Fibroblast of villous mesenchyme (primary cell): ENCODE measurements around the gene OXCT2. TPM values are rescaled to one million over a fixed set of nuclear protein-coding genes. Genes with fewer than 3 reads are reported as not detected.
"Not testable (repeated sequence)": the region's sequence is repeated elsewhere in the genome, so short reads cannot be mapped to it uniquely, and the experiment has no call there.

Experiments
- DNase-seq: peaks from one replicate; pipeline ENCODE4 v3.0.0-alpha.2; 2010; ENCODE audit warnings: low read depth
- H3K4me3 ChIP-seq: 2 replicates; pipeline ENCODE4 v1.5.1; 2011; ENCODE audit warnings: low read depth, mild to moderate bottlenecking, low read length
- total RNA-seq: library from RNA; depleted of rRNA; stranded (reverse); fragments of >200 nt; gene quantifications from 2 replicates; pipeline ENCODE4 v1.2.3, GENCODE V29; 2012
- TF ChIP-seq, protein P1 (sequence below): IDR thresholded peaks from 2 replicates; pipeline ENCODE4 v1.5.1; 2012; ENCODE audit warnings: low read depth, mild to moderate bottlenecking, low read length; ENCODE audit not compliant: insufficient read depth

OXCT2 gene
- total RNA-seq, result 1.7 and 5.2 TPM in 2 replicates

DNA sequence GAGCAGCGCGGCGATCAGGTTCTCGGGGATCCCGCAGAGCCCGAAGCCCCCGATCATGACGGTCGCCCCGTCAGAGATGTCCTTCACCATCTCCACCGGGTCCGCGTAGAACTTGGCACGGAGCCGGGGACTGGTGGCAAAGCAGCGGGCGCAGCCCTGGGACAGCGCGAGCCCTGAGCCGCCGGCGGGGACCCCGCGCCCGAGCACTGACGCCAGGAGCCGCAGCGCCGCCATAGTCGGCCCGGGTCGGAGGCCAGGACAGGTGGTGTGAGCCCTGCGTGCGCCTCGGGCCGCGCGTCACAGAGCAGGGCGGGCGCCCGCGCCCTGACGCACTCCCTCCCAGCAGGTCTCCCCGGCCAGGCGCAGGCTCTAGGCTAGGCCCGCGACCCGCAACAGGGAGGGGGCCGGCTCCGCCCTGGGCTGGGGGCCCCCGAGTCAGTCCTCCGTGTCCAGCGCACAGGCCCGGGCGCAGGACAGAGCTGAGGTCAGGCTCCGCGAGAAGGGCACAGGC, at the start of gene OXCT2:
TSS of gene OXCT2 (minus strand) at position 327 of the 511 bp plus-strand sequence. CDS start at position 234, 93 bp downstream.
- not testable (repeated sequence) for DNase-seq
- peak within 1 kb of the TSS; percentile 41 for H3K4me3 ChIP-seq

DNA sequence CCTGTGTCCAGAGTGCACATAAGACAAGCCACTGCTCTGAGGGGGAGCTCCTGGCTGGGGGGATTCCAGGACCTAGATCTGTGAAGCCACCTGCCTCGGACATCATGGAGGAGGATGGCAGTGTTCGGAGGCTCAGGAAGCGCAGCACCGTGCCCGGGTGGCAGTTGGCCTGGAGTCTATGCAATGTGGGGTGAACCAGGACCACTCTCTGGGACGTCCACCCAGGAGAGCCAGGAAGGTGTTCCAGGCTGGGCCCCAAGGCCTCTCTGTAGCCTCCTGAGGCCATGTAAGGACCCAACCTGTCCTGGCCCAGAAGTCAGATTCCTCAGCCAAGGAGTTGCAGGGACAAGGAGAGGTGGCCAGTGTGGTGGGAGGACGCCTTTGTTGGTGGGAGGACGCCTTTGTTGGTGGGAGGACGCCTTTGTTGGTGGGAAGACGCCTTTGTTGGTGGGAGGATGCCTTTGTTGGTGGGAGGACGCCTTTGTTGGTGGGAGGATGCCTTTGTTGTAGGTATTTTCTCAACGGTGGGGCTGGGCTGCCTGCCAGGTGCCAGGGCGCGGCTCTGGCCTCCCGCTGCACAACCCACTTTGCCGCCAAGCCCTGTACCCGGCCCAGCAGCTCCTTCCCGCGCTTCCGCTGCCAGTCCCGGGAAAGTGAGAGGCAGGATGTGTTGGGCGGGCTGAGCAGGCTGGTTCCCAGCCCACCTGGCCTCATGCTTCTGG, 48.1 kb upstream of the OXCT2 start:
- H3K4me3 ChIP-seq, result no peak overlapping the region

DNA sequence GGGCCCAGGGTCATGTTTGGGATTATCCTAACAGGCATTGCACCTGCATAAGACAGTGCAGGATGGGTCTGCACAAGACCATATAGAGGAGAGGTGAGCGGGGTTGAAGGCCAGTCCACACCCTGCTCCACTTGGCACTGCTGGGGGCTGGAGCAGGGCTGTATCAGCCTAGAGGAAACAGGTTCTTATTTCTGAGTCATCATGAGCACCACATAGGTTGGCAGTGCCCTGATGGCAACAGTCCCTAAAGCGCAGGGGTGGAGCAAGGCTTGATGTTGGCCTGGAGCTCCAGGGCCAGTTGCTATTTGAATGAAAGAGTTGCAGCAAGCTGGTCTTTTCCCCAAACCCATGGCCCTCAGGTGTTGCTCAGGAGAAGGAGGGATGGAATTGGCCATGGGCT, 47.3 kb upstream of the OXCT2 start:
- no peak overlapping the region for H3K4me3 ChIP-seq
- TF ChIP-seq, protein P1, sequence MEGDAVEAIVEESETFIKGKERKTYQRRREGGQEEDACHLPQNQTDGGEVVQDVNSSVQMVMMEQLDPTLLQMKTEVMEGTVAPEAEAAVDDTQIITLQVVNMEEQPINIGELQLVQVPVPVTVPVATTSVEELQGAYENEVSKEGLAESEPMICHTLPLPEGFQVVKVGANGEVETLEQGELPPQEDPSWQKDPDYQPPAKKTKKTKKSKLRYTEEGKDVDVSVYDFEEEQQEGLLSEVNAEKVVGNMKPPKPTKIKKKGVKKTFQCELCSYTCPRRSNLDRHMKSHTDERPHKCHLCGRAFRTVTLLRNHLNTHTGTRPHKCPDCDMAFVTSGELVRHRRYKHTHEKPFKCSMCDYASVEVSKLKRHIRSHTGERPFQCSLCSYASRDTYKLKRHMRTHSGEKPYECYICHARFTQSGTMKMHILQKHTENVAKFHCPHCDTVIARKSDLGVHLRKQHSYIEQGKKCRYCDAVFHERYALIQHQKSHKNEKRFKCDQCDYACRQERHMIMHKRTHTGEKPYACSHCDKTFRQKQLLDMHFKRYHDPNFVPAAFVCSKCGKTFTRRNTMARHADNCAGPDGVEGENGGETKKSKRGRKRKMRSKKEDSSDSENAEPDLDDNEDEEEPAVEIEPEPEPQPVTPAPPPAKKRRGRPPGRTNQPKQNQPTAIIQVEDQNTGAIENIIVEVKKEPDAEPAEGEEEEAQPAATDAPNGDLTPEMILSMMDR, result no peak
- no peak for DNase-seq

More for the DNA sequence above, 48.1 kb upstream of the OXCT2 start:
- no peak for DNase-seq
- TF ChIP-seq, protein P1, result no peak

DNA sequence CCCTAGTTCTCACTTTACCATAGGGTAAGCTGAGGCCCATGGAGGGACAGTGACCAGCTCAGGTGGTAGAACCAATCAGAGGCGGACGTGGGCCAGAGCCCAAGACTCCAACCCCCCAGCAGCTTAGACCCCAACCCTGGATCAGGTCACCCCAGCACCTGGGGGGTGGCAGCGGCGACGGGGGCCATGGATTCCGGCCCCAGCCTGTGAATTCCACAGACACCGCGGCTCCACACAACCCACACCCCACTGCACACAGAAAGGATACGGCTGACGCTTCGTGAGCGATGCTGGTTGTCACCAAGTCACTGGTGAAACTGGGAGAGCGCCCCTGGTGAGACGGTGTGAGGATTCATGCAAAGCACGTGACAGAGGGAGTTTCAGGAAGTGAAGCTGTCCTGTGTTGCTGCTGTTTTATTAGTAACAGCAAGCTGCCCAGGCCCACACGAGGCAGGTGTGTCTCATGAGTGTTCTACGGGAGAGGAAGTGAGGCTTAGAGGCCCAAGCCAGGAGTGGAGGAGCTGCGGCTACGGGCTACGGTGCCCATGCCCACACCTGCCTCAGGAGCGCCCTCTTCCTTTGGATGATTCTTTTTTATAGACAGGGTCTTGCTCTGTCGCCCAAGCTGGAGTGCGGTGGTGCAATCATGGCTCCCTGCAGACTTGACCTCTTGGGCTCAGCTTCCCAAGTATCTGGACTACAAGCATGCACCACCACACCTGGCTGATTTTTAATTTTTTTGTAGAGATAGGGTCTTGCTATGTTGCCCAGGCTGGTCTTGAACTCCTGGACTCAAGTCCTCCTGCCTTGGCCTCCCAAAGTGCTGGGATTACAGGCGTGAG, 46.2 kb upstream of the OXCT2 start:
- not testable (repeated sequence) for H3K4me3 ChIP-seq, DNase-seq

DNA sequence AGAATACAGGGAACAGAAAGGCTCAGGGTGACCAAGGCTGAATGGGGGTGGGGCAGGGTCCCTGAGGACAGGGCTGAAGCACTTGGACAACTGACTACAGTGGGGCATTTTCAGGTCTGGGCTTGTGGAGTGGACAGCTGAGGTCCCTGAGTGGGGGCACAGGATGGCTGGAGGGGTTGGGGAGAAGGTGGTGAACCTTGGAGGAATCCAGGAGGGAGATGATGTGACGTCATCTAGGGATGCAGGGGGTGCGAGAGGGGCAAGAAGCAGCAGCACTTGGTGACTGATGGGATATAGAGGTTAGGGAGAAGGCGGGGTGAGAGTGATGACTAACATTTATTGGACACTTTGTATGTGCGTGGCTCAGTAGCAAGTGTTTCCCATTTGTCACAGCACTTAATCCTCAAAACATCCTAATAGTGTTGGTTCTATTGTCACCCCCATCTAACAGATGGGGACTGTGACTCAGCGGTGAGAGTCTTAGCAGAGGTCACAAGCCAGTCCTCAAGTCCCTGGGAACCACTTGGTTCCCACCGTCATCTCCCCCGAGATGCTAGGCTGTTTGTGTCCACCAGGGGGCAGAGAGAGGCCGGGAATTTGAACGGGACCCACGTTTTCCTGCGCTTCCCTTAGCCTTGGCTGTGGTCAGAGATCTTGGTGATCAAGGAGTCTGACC, 45.4 kb upstream of the OXCT2 start:
- TF ChIP-seq, protein P1, result peak; percentile 79
- peak; percentile 75 for DNase-seq

DNA sequence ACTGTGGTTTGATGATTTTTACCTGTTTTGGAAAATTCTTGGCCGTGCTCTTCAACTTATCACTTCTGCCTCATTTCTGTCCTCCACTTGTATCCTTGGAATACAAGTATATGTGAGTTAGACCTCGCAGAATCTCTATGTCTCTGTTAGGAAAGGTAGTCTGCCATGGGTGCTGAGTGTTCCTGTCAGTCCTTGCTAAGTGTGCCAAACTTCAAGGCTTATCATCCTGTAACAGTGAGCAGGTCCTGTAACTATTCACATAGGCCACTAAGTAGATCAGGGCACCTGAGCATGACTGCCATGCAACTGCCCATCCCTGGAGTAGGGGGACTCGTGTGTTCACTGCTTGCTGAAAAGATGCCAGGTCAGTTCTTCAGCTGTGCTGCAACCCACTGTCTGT, 41.8 kb upstream of the OXCT2 start:
- no peak overlapping the region for H3K4me3 ChIP-seq
- TF ChIP-seq, protein P1, result no peak
- DNase-seq, result no peak

More for the DNA sequence above, 45.4 kb upstream of the OXCT2 start:
- H3K4me3 ChIP-seq, result no peak overlapping the region

DNA sequence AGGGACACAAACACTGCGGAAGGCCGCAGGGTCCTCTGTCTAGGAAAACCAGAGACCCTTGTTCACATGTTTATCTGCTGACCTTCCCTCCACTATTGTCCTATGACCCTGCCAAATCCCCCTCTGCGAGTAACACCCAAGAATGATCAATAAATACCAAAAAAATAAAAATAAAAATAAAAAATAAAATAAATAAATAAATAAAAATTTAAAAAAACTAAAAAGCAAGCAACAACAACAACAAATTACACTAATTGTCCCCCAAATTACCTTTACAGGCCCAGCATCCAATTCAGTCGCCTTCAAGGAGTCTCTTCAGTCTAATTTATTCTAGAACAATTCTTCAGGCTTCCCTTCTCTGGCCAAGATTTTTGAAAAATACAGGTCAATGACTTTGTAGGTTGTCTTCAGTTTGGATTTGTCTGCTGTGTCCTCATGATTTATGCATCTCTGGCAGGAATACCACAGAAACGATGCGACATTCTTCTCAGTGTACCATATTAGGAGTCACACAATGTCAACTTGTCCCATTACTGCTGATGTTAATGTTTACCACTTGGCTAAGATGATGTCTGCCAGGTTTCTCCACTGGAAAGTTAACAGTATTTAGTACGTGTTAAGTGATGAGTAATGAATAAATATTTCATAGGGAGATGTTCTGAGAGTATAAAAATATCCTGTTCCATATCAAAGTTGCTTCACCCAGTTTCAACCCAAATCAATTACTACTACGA, 37.8 kb upstream of the OXCT2 start:
- H3K4me3 ChIP-seq, result no peak overlapping the region
- TF ChIP-seq, protein P1, result no peak
- DNase-seq, result no peak
